OCI-LY3 (cell line): Measurements from ENCODE around the gene USF3.

Source experiments
- CTCF ChIP-seq: fragments of 200-600, 300-600 bp; sonication (generic); IDR thresholded peaks from 2 replicates; pipeline ENCODE4 v1.5.1; 2014; ENCODE audit warnings: antibody characterized with exemption, low read length, low read depth
- EZH2phosphoT487 ChIP-seq: fragments of 200-600 bp; shearing (Covaris generic); IDR thresholded peaks from 2 replicates; pipeline ENCODE4 v1.6.1; 2018; ENCODE audit warnings: antibody characterized with exemption, mixed run types, low read depth

DNA sequence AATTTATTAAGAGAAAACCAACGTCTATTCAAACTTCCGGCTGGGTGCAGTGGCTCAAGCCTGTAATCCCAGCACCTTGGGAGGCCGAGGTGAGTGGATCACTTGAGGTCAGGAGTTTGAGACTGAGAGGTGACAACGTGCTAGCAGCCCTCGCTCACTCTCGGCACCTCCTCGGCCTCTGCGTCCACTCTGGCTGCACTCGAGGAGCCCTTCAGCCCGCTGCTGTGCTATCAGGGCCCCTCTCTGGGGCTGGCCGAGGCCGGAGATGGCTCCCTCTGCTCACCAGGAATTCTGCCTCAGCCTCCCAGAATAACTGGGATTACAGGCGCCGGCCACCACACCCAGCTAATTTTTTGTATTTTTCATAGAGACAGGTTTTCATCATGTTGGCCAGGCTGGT, 58.7 kb downstream of the USF3 start:
- no peak for TF ChIP-seq CTCF
- no peak for TF ChIP-seq EZH2phosphoT487
